ENCODE measurements around the gene PDIA5.

Gene PDIA5

DNA sequence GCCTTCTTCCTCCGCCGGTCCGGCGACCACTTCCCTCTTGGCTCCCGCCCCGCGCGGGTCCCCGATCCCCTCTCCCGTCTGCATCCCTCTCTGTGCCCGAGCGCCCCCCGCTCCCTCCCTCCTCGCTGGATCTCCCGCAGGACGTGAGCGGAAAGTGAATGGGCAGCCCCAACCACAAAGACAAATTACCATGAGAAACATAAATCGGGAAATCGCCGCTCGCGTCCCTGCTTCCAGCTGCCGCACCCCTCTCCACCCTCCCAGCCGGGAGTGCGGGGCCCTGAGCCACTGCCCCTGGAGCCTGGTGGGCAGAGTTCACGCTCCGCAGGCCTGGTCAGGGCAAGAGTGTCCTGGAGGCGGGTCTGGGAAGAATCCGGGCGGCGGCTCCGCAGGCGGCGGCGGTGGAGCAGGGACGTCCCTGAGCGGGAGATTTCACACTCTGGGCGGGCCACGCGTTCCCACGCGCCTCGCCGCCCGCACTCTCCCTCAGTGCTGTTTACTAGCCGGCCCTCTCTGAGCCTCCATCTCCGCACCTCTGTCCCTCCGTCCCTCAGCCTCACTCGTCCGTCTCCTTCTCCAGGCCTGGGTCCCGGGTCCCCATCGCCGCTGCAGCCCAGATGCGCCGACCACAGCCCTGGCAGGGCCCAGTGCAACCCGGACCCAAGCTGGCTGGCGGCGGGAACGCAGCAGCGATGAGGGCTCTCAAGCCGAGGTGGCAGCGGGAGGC lies 40.1 kb upstream of the PDIA5 start:
- TF ChIP-seq, protein P1, sequence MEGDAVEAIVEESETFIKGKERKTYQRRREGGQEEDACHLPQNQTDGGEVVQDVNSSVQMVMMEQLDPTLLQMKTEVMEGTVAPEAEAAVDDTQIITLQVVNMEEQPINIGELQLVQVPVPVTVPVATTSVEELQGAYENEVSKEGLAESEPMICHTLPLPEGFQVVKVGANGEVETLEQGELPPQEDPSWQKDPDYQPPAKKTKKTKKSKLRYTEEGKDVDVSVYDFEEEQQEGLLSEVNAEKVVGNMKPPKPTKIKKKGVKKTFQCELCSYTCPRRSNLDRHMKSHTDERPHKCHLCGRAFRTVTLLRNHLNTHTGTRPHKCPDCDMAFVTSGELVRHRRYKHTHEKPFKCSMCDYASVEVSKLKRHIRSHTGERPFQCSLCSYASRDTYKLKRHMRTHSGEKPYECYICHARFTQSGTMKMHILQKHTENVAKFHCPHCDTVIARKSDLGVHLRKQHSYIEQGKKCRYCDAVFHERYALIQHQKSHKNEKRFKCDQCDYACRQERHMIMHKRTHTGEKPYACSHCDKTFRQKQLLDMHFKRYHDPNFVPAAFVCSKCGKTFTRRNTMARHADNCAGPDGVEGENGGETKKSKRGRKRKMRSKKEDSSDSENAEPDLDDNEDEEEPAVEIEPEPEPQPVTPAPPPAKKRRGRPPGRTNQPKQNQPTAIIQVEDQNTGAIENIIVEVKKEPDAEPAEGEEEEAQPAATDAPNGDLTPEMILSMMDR (IDR thresholded peaks at IDR 0.05; ENCODE audit: low read depth, low read length, poor library complexity, severe bottlenecking) = no peak
- peak; percentile 75 for TF ChIP-seq EZH2phosphoT487 (IDR thresholded peaks at IDR 0.05; ENCODE audit: borderline replicate concordance, low read length)
- no peaks in the 10 kb centered on the region for H3K9me3 ChIP-seq (ENCODE audit: control insufficient read depth, insufficient read depth, low read length)
- no peaks in the 10 kb centered on the region for H3K79me2 ChIP-seq (ENCODE audit: control insufficient read depth, low read length)
- H3K4me1 ChIP-seq (ENCODE audit: control insufficient read depth, low read length) = peaks cover 12% of the 10 kb centered on the region
- H3K4me3 ChIP-seq (ENCODE audit: low read length) = no peak overlapping the region
- no peaks in the 10 kb centered on the region for H4K20me1 ChIP-seq (ENCODE audit: control insufficient read depth, insufficient read depth, low read depth, low read length)
- no peak overlapping the region for H3K27ac ChIP-seq (ENCODE audit: low read depth, low read length)
- H3K36me3 ChIP-seq (ENCODE audit: control insufficient read depth, low read length) = no peaks in the 10 kb centered on the region
- H3K4me2 ChIP-seq (ENCODE audit: low read length) = peak overlapping the region; percentile 70
- H3F3A ChIP-seq (ENCODE audit: control insufficient read depth, insufficient read depth) = no peaks in the 10 kb centered on the region
- H3K27me3 ChIP-seq (ENCODE audit: control insufficient read depth, low read length) = peaks cover 93% of the 10 kb centered on the region
- no peaks in the 10 kb centered on the region for H3K9me2 ChIP-seq (replicated peaks; ENCODE audit: control insufficient read depth, low read length)

DNA sequence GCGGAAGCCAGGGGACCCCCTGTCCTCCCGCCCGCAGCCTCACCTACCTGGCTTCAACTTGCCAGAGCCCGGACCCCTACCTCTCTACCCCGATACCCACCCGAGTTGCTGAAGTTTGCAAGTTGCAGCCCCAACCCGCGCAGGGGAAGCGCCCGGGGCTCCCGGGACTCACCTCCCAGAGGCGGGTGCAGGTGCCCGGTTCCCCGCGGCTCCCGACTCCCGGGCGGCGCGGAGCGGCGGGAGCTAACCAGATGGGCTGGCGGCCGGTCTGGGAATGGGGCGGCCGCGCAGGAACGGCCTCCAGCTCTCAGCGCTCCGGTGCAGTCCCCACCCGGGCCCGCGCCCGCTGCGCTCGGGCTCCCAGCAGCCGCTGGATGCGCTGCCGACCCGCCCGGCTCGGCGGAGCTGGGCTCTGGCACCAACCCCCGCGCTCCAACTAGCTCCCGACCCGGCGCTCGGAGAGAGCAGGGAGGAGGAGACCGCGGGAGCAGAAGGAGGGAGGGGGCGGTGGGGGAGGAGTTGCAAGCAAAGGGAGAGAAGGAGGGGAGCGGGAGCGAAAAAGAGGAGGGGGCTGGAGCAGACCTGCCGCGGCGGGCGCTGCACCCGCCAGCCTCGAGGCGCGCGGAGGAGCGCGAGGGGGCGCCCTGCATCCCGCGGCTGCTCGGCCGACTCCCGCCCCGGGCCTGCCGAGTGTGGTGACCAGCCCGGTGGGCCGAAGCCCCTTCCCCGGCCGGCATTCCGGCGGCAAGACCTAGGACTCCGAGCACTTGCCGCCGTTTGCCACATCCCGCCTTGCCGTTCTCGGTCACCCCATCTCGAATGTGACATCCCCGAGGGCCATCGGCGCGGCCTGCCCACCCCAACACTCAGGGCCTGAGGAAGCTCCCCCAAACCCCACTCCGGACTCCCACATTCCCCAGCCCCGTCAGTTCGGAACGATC lies 39.3 kb upstream of the PDIA5 start, which contains the start of gene SEMA5B:
SEMA5B (minus strand) TSS at position 472 of the 941 bp plus-strand sequence. CDS start 66,500 bp downstream, outside the sequence.
- H3K4me3 ChIP-seq (ENCODE audit: low read length) = peak within 1 kb of the TSS; percentile 64
- peaks cover 12% of the 10 kb centered on the region for H3K4me1 ChIP-seq (ENCODE audit: control insufficient read depth, low read length)
- peak; percentile 92 for TF ChIP-seq EZH2phosphoT487 (IDR thresholded peaks at IDR 0.05; ENCODE audit: borderline replicate concordance, low read length)
- TF ChIP-seq, protein P1 (IDR thresholded peaks at IDR 0.05; ENCODE audit: low read depth, low read length, poor library complexity, severe bottlenecking) = peak; percentile 58
- H3F3A ChIP-seq (ENCODE audit: control insufficient read depth, insufficient read depth) = no peaks in the 10 kb centered on the region
- no peaks in the 10 kb centered on the region for H3K36me3 ChIP-seq (ENCODE audit: control insufficient read depth, low read length)
- H3K27me3 ChIP-seq (ENCODE audit: control insufficient read depth, low read length) = peaks cover 89% of the 10 kb centered on the region
- H3K9me2 ChIP-seq (replicated peaks; ENCODE audit: control insufficient read depth, low read length) = no peaks in the 10 kb centered on the region
- no peaks in the 10 kb centered on the region for H4K20me1 ChIP-seq (ENCODE audit: control insufficient read depth, insufficient read depth, low read depth, low read length)
- H3K79me2 ChIP-seq (ENCODE audit: control insufficient read depth, low read length) = no peaks in the 10 kb centered on the region
- H3K27ac ChIP-seq (ENCODE audit: low read depth, low read length) = no peak within 1 kb of the TSS
- H3K4me2 ChIP-seq (ENCODE audit: low read length) = peak within 1 kb of the TSS; percentile 70
- H3K9me3 ChIP-seq (ENCODE audit: control insufficient read depth, insufficient read depth, low read length) = no peaks in the 10 kb centered on the region

DNA sequence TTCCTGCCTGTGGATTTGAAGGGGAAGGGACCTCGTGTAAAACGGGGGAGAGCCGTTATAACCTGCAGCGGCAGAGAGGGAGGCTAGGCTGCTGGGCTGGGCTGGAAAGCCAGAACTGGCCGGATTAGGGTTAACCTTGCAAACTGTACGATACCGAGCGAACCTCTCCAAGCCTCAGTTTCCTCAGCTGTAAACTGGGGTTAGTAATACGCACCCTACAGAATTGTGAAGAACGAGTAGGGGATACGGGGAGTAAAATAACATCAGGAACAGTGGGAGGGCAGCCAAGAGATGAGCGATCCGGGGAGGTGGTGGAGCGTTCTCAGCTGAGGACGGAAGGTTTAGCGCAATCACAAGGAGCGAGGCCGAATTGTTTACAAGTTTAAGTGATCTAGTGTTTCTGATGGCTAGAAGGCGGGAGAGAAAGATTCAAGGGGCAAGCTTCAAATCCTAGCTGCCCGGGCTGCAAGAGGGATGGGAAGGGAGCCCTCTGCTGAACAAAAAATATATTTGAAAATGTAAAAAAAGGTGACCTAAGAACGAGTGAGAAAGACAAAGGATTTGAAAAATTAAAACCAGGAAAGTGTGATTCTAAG lies 38.5 kb upstream of the PDIA5 start:
- Histone ChIP-seq H3F3A (ENCODE audit: control insufficient read depth, insufficient read depth) (no peaks in the 10 kb centered on the region), H3K79me2 (ENCODE audit: control insufficient read depth, low read length) (no peaks in the 10 kb centered on the region), H4K20me1 (ENCODE audit: control insufficient read depth, insufficient read depth, low read depth, low read length) (no peaks in the 10 kb centered on the region), H3K36me3 (ENCODE audit: control insufficient read depth, low read length) (no peaks in the 10 kb centered on the region), H3K27ac (ENCODE audit: low read depth, low read length) (no peak overlapping the region), H3K9me3 (ENCODE audit: control insufficient read depth, insufficient read depth, low read length) (no peaks in the 10 kb centered on the region), H3K4me1 (ENCODE audit: control insufficient read depth, low read length) (peaks cover 12% of the 10 kb centered on the region), H3K4me3 (ENCODE audit: low read length) (peak overlapping the region; percentile 64), H3K4me2 (ENCODE audit: low read length) (peak overlapping the region; percentile 70), H3K9me2 (replicated peaks; ENCODE audit: control insufficient read depth, low read length) (no peaks in the 10 kb centered on the region), H3K27me3 (ENCODE audit: control insufficient read depth, low read length) (peaks cover 86% of the 10 kb centered on the region)
- TF ChIP-seq, protein P1 (IDR thresholded peaks at IDR 0.05; ENCODE audit: low read depth, low read length, poor library complexity, severe bottlenecking) = peak; percentile 41
- no peak; the same call in 1 of the 2 replicates for TF ChIP-seq EZH2phosphoT487 (IDR thresholded peaks at IDR 0.05; ENCODE audit: borderline replicate concordance, low read length)
